HG03520 (cell line): ENCODE measurements around the gene LGALS3BP.

Source experiments
- ATAC-seq: cut with Tn5 transposase; IDR thresholded peaks from one replicate; pipeline ENCODE4 v1.9.1; 2021; ENCODE audit warnings: mild to moderate bottlenecking, moderate library complexity; ENCODE audit not compliant: unreplicated experiment

The LGALS3BP gene

DNA sequence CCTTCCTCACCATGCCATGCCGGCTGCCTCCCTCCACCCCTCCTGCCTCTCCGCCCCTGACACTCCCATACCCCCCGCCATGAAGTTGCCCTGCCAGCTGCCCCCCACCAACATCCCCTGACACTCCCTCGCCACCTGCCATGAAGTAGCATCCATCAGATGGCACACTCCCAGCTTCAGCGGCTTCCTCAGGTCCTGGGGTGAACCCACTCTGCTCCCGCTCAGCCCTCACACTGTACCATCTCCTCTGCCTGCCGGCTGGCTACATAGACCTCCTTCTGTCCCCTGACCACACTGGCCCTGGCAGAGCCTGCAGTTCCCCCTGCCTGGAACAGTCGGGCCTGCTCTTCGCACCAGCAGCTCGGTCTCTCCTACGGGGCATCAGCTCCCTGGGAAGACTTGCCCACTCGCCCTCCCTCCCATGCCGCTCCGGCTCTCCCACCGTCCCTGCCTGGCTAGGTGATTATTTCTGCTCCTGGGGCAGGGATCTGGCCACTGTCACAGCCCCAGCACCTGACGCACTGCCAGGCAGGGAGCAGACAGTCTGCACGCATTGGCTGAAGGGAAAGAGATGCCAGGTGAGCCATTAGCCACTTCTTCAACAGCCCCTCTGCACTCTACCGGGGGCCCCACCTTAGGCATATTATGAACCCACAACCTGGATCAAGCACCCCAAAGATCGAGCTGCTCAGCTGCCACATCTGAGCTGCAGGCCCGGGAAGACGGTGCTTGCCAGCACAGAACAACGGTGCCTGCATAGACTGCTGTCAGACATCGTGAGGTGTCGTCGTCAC is 20.9 kb upstream of the LGALS3BP start:
- ATAC-seq, result no peak

DNA sequence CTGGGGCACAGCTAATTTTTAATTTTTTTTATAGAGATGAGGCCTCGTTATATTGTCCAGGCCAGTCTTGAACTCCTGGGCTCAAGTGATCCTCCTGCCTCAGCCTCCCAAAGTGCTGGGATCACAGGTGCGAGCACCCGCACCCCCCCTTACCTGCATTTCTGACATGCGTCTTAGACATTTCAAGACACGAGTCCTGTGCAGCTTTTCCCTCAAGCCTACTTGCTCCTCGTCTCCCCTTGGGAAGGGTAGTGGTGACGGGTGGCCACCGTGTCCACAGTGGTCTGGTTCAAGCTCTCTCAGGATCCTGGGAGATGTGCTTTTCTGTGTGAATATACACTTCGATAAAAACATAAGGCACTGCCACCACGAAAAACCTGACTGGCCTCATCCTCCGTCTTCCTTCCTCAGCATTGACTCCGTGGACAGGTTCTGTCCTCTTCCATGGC is 20.2 kb upstream of the LGALS3BP start:
- ATAC-seq, result no peak

DNA sequence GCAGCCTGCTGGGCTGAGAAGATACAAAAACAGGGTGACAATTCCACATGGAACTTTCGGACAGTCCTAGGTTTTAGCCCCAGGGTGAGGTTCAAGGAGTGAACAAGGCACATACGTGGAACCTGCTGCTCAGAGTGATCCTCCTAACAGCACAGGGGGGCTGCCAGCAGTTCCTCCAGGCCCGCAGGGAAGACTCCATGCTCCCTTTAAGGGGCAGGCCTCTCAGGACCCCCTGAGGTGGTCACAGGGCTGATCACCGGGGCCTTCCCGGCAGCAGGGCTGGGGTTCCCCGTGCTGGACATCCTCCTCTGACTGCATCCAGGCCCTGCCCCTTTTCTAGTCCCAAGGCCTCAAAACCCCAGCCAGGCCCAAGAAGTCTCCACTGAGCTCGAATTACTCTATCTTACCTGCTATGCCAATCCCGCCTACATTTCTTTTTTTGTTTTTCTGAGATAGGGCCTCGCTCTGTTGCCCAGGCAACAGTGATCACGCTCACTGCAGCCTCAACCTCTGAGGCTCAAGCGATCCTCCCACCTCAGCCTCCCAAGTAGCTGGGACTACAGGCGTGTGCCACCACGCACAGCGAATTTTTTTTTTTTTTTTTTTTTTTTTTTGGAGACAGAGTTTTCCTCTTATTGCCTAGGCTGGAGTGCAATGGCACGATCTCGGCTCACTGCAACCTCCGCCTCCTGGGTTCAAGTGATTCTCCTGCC is 19.5 kb upstream of the LGALS3BP start:
- ATAC-seq, result no peak

DNA sequence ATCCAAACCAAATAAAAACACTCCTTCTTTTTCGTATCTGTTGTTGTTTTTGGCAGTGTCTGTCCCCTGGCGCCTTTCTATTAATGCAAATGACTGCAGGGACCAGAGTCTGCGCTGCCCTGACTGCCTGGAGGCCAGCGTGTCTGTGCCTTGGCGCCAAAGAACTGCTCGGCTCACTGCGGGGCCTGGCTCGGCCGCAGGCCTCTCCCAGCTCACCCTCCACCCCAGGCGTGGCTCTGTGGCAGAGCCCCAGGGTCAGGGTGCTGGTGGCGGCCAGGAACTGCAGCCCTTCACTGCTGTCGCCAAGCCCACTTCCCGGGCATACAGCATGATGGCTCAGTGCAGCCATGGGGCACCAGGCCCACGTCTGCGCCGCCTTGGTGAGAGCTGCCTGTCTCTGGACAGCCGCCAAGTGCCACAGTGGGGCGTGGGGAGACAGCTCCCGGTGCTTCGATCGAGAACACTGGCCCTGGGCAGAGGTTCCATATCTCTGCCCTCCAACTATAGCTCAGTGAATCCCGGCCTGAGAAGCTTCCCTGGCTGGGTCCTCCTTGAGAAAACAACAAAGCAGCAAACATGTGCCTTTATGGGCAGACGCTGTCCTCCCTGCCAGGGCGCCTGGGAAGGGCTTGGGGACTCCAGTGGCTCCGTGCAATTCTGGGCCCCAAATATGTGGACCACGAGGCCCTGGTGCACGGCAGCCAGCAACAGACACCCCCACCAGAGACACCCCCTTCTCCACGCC is 18.8 kb upstream of the LGALS3BP start:
- no peak for ATAC-seq

DNA sequence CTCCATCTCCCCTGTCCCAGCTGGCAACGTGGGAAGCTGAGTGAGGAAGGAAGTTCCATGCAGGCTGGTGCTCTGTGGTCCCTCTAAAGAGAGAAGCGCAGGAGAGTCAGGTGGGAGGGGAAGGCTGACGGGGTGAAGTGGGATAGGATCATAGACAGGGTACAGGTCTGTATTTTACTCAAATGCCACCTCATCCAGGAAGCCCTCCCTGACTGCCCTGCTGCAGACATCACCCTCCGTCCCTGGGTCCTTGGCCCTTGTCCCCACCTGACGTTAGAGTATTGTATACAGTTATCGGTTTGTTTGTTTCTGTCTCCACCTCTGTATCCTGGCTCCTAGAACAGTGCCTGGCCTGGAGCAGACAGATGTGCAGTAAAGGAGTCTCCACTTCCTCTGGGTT is 18.2 kb upstream of the LGALS3BP start:
- ATAC-seq, result no peak

DNA sequence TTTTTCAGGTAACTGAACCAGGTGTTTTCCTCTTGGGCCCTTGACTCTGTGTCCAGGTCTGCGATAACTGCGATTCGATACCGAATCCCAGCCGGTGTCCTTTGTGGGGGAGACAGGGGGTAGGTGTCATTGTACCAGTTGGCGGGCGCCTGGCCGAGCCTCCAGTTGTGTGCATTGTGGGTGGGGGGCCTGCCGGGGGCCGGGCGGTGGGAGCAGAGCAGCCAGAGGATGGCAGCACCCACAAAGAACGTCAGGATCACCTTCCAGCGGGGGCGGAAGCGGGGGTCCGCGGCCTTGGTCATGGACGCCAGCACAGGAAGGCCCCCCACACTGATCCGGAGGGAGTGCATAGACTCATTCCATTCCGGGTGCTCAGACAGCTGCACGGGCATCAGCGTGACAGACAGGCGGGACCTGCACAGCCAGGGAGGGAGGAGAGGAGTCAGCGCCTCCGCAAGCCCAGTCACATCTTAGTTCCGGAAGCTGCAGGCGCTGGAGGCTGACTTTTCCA is 17.6 kb upstream of the LGALS3BP start:
- no peak for ATAC-seq

DNA sequence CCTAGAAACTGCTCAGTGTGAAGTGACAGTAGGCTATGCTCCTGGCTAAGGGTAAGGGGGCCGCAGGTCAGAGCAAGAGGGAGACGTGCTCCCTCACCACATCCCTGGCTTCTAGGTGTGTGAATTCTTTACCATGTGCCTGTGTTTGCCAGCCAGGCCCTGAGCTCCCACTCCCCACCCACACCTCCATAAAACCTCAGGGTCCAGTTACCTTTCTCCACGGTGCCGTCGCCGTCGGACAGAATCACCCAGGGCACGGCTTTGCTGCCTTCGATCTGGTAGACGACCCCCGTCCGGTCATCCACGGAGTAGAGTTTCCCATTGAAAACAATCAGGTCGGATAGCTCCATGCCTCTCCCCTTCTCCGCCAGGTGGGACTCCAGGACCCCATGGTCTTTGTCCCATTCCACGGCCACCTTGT is 17.1 kb upstream of the LGALS3BP start:
- ATAC-seq, result no peak

DNA sequence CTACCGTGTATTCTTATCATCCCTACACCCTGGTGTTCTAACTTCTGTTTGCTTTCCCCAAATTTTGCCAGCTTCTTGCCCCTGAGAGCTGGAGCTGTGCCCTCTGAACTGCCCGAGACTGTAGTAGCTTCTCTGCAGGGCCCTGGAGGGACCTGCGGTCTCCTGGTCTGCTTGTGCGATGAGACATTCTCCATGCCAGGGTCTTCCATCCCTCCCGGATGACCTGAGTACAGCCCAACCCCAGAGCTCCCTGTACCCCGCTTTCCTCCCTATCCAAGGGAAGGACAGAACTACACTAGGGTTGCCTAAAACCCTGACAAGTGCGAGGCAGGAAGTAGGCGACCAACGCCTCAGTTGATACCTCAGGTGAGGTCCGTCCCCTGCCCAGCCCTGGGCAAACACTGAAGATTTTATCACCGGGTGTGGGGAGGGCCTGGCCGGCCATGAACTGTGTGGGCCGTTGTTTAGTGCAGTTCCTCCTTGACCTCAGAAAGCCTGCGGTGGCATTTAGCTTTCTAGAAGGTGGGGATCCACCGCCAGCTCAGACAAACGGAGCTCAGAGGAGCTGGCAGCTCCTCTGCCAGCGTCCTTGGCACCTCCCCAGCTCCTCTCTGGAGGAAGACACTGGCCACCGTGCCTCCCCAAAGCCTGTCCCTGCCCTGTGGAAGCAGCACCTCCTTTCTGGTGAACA is 16.2 kb upstream of the LGALS3BP start:
- no peak for ATAC-seq

DNA sequence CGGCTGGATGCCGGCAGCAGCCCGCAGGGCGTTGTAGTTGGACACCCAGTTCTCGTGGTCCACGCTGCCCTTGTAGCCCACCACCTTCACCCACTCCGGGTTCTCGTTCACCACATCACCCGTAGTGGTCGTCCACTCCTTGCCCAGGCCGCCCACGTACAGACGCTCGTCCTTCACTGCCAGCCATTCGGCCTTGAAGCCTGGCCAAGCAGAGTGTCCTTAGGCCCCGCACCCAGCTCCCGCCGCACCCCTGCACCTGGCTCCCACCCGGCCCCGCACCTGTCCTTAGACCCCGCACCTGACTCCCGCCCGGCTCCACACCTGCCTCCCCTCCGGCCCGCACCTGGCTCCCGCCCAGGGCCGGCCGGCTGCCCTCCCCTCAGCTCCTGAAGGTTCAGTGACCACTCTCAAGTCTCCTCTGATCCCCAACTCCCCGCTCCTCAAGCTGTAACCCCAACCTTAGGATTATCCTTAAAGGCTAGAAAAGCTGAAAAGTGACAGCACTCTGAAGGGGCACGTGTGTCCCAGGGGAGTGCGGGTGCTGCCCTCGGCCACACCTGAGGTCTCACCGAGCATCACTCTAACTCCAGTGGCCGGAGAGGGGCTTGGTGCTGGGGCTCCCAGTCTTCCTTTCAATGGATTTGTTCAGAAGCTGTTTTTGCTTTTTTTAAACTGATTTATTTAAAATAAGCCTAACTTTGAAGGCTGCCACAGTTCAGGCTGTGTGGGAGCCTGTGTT is 15.5 kb upstream of the LGALS3BP start:
- ATAC-seq, result no peak

DNA sequence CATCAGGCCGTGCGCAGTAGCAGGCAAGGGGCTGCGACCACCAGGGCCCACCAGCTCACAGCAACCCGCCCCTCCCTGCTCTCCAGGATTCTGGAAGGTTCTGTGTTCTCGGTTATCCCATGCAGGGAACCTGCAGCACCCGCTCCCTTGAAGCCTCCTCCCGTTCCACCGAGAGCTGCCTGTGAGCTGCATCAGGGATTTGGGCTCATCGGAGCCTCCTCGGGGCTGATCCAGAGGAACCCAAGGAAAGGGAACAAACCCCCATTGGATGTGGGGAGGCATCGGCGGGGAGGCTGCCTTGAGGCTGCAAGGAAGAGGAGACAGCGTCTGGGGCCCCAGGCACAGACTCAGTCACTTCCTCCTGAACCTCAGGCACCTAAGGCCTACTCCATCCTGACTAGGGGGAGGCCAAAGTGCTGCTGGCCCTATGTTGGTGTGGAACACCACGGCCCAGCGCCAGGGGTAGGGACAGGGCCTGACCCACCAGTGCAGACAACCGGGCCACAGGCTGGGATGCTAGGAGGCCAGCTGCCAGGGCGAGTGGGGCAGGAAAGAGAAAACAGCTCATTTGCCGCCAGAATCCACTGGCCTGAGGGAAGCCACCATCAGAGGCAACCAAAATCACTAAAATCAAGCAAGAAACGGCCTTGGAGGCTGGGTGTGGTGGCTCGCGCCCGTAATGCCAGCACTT is 14.4 kb upstream of the LGALS3BP start:
- ATAC-seq, result no peak

DNA sequence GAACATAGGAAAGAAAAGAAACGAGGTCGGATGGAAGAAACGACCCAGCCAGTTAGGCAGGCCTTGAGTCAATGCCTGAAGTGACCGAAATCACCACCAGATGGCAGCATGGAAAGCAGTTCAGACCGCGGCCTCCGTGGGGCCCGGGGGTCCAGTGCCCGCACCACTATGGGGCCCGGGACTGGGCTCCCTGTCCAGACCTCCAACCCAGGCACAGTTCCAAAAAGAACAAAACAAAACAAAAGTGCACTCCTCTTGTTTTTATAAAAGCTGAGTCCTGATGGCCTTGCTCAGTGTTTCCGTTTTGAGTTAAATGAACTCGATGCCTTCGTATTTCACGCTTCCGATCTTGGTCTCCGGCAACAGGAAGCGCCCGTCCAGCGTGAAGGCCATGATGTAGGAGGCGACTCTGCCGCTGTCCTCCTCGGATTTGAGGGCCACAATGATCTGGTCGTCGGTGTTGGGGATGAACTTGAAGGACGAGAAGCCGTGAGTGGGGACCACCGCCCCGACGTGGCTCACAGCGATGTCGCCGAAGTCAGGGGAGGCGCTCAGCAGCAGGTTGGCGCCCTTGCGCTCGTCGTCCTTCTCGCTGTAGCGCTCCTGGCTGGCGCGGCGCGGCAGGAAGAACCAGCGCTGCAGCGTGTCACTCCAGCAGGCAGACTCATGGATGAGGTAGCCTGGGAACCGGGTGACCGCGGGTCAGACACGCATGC is 13.7 kb upstream of the LGALS3BP start:
- no peak for ATAC-seq

DNA sequence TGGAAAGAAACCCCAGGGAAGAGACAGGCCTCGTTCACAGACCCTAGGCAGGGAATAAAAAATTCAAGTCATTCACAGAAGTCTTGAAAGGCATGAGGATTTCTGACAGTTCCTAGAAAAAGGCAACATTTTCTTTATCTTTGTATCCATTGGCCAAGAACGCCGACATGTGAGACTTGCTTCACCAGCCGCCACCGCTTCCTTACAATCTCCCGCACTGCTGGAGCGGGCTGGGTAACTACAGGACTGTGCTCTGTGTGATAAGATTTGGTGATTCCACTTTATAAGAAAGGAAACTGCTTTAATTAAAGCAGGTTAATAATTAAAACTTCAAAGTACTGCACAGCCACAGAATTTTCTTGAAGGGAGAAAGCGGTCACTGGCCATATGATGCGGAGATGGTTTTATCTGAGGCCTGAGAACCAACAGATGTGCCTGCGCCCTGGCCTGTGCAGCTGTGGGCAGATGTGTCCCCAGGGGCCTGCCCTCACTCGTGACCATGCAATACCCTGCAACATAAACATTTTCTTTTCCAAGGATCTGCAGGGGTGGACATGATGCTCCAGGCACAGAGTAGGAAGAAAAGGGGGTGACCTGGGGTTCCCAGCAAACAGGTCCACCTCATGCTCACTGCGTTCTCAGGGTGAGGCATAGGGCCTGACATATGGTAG is 13.0 kb upstream of the LGALS3BP start:
- no peak for ATAC-seq

DNA sequence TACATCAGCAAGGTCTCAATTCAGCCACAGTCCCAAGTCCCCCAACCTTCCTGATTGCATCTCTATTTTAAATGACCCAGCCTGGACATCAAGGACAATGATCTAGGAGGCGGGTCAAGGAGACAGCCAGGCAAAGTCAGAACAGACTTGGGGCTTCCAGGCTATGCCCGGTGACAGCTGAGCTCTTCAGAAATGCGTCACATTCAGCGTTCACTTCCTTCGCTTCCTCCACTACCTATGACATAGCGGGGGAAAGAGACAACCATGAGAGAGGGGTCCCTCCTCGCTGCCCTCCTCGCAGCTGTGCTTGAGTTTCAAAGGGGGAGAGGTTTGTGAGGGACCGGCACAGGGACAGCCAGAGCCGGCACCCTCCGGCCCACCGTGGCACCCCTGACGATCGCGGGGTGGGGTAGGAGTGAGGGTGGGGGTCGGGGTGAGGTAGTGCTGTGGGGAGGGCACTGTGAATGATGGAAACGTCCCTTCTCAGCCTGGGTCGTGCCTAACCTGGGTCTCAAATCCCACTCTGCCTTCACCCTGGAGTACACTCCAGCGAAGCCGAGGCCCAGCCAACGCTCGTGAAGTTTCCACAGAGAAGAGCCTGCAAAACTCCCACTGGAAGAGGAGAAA is 12.3 kb upstream of the LGALS3BP start:
- ATAC-seq, result no peak

DNA sequence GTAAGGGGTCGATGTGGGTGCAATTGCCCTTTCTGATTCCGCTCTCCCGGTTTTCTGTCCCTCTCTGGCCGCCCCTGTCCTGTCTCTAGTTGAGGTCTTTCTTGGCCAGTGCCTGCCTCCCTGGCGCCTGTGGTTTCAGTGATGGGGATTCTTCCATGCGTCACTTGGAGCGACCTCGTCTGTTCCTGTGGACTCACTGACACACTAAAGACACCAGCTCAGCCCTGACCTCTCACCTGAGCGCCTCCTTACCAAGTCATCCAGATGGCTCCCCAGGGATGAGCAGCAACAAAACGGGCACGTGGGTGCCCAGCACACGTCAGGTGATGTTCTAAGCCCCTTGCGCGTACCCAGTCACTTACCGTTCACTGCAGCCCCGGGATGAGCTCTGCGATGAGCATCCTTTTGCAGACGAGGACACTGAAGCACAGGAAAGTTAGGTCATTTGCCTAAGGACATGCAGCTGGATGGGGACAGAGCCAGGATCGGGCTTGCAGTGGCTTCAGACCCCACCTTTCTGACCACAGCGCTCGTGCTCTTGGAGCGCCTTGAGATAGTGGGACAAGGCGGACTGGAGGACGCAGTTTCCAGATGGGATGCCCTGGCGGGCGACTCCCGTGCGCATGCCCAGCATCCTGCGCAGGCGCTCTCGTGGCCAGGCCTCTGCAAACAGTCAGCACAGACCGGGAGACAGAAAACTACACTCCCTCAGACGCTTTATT is 11.5 kb upstream of the LGALS3BP start:
- no peak for ATAC-seq

DNA sequence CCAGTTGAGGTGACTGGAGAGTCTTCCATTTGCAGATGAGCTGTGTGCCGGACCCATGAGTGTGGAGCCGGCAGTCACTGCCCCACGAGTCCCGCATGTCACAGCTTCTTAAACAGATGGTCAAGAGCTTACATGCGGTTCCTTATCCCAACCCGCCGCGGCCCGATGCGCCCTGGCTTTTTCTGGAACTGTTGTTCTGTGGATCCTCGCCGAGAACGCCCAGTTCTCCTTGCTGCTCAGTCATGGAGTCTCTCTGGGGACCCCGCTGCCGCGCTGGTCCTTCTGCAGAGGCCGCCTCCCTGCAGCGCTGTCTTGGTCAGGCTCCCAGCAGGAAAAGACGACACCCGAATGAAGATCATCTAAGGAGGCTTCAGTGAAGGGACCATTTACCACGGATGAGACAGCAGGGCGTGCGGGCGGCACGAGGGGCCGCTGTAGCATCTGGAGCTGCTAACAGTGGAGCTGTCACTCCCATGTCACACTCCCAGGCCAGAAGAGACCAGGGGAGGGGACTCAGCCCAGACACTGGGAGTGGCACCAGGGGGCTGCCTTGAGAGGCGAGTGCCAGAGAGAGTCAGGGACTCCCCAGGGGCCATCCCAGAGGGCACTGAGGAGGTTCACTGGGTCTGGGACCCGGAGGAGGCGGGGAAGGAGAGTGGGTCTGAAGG is 10.8 kb upstream of the LGALS3BP start:
- ATAC-seq, result no peak

DNA sequence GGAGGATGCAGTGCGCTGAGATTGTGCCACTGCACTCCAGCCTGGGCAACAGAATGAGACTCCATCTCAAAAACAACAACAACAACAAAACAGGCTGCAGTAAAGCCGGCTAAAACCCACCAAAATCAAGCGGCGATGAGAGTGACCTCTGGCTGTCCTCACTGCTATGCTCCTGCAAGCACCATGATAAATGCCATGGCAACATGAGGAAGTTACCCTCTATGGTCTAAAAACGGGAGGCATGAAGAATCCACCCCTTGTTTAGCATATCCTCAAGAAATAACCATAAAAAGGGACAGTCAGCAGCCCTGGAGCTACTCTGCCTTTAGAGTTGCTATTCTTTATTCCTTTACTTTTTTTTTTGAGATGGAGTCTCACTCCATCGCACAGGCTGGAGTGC is 8.4 kb upstream of the LGALS3BP start:
- ATAC-seq, result no peak
